HG03558 (cell line): Measurements from ENCODE around the gene ZBTB25.

Experiments used
- ATAC-seq: cut with Tn5 transposase; IDR thresholded peaks from one replicate; pipeline ENCODE4 v1.9.1; 2021; ENCODE audit warnings: moderate number of reproducible peaks; ENCODE audit not compliant: unreplicated experiment; ENCODE audit errors: extremely low read depth

ZBTB25 gene

DNA sequence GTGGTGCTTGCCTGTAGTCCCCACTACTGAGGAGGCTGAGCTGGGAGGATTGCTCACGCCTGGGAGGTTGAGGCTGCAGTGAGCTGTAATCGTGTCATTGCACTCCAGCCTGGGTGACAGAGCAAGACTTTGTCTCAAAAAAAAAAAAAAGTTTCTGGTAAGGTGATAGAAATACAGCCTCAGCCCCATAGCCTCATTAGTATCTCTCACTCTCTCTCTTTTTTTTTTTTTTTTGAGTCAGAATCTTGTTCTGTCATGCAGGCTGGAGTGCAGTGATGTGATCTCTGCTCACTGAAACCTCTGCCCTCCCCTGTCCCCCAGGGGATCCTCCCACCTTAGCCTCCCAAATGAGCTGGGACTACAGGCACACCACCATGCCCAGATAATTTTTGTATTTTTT is 96.3 kb downstream of the ZBTB25 start:
- ATAC-seq, result no peak

DNA sequence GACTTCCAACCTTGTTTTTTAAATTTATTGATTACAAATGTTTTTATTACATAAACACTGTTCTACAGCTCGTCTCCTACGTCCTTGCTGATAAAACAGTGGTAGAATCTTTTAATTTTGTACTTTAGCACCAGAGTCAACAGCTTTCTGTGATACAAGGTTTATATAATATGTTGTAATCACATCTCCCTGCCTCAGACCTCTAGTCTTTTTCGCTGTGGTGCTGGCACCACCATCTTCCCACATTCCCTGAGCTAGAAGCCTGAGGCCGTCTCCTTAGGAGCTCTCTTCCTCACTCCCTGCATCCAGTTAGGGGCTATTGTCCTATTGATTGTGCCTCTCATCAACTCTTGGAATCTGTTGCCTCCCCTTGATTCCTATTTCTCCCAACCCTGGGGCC is 98.3 kb downstream of the ZBTB25 start:
- ATAC-seq, result no peak

DNA sequence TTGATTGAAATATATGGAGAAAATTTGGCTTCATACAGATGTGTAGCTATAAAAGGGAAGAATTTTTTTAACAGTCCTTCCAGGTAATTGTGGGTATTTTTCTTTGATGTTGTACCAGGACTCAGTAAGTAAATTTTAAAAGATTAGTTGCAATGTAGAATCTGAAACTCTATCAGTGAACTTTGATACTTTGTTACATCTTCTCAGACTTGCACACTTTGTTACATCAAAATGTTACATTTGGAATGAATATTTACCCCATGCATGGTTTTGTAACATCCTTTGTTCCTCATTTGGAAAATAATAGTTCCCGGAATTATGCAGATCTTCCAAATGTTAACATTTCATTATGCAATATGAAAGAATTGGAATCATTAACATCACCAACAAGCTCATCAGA is 101.7 kb downstream of the ZBTB25 start:
- ATAC-seq, result no peak

DNA sequence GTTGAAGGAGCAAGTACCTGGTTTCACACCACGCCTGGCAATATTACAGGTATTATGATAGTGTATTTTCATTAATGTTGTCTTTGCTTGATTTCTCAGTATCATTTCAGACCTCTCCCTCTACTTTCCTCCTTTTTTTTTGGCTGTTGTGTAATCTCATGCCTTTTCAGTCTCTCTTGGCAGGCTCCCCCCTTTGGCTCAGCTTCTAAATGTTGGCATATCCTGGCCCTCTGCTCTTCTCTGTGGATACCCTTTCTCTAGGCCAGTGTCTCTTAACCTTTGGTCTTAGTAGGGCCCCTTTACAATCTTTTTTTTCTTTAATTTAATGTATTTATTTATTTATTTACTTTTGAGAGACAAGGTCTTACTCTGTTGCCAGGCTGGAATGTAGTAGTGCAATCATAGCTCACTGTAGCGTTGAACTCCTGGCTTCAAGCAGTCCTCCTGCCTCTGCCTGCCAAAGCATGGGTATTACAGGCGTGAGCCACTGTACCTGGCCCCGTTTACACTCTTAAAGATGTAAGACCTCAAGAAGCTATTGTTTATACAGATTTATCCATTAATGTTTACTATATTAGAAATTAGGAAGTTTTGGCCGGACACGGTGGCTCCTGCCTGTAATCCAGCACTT is 102.7 kb downstream of the ZBTB25 start:
- no peak for ATAC-seq
